Liver (tissue), 9 donors: Measurements from ENCODE around the gene MRS2. TPM values are rescaled to one million over a fixed set of nuclear protein-coding genes. Genes with fewer than 3 reads are reported as not detected.

Experiments used
- DNase-seq: peaks from one replicate; pipeline ENCODE4 v3.0.0-alpha.2; 2017; ENCODE audit warnings: low spot score
- H3K27ac ChIP-seq, 2 donors: one replicate each; pipeline ENCODE4 v1.7.0; 2013; ENCODE audit warnings: inconsistent platforms in 2 of 2, low read length in 2 of 2, control low read depth in 1 of 2, low read depth in 1 of 2, mild to moderate bottlenecking in 1 of 2
- H3K27me3 ChIP-seq, 4 donors: one replicate each; pipeline versions ENCODE4 v1.6.1 to v1.7.0; 2013; ENCODE audit warnings: low read length in 3 of 4, inconsistent platforms in 1 of 4, mild to moderate bottlenecking in 1 of 4, moderate library complexity in 1 of 4; ENCODE audit not compliant: control insufficient read depth in 4 of 4, insufficient read depth in 4 of 4
- H3K36me3 ChIP-seq, 4 donors: one replicate each; pipeline versions ENCODE4 v1.6.1 to v1.7.0; 2013; ENCODE audit warnings: low read length in 3 of 4, mild to moderate bottlenecking in 3 of 4, low read depth in 1 of 4, moderate library complexity in 1 of 4; ENCODE audit not compliant: control insufficient read depth in 4 of 4, insufficient read depth in 3 of 4
- H3K4me1 ChIP-seq, 4 donors: one replicate each; pipeline versions ENCODE4 v1.6.1 to v1.7.0; 2013; ENCODE audit warnings: low read length in 3 of 4, mild to moderate bottlenecking in 3 of 4, moderate library complexity in 1 of 4; ENCODE audit not compliant: control insufficient read depth in 4 of 4, insufficient read depth in 4 of 4
- H3K4me3 ChIP-seq, 3 donors: one replicate each; pipeline versions ENCODE4 v1.6.1 to v1.7.0; 2013; ENCODE audit warnings: low read length in 3 of 3, control low read depth in 1 of 3, low read depth in 1 of 3, mild to moderate bottlenecking in 1 of 3
- H3K9ac ChIP-seq, 2 donors: one replicate each; pipeline ENCODE4 v1.7.0; 2013; ENCODE audit warnings: low read length in 2 of 2, mild to moderate bottlenecking in 2 of 2, moderate library complexity in 2 of 2, control low read depth in 1 of 2, low read depth in 1 of 2
- H3K9me3 ChIP-seq, 4 donors: one replicate each; pipeline versions ENCODE4 v1.6.1 to v1.7.0; 2013; ENCODE audit warnings: low read length in 3 of 4; ENCODE audit not compliant: control insufficient read depth in 4 of 4
- ATF3 ChIP-seq: IDR thresholded peaks from 2 replicates; pipeline ENCODE4 v1.6.1; 2016; ENCODE audit warnings: antibody characterized with exemption
- CTCF ChIP-seq: fragments of 150-350 bp; IDR thresholded peaks from 2 replicates; pipeline ENCODE4 v1.5.1; 2017; ENCODE audit warnings: improper control_type of control experiment, low read depth, low read length; ENCODE audit not compliant: missing input control
- EGR1 ChIP-seq, 2 donors: IDR thresholded peaks; 2 replicates each; pipeline ENCODE4 v1.6.1; 2016 to 2018; ENCODE audit warnings: antibody characterized with exemption in 2 of 2, low read depth in 2 of 2
- FOXA1 ChIP-seq: IDR thresholded peaks from 2 replicates; pipeline ENCODE4 v1.6.1; 2016; ENCODE audit warnings: antibody characterized with exemption
- FOXA2 ChIP-seq: IDR thresholded peaks from 2 replicates; pipeline ENCODE4 v1.6.1; 2016; ENCODE audit warnings: antibody characterized with exemption
- HNF4A ChIP-seq, 2 donors: conservative IDR thresholded peaks; 2 replicates each; pipeline ENCODE4 v1.6.1; 2016; ENCODE audit warnings: antibody characterized with exemption in 2 of 2, mild to moderate bottlenecking in 2 of 2
- HNF4G ChIP-seq: IDR thresholded peaks from 2 replicates; pipeline ENCODE4 v1.6.1; 2016; ENCODE audit warnings: antibody characterized with exemption
- JUND ChIP-seq, 2 donors: IDR thresholded peaks; 2 replicates each; pipeline ENCODE4 v1.6.1; 2016; ENCODE audit warnings: antibody characterized with exemption in 2 of 2
- MAX ChIP-seq: IDR thresholded peaks from 2 replicates; pipeline ENCODE4 v1.6.1; 2016; ENCODE audit warnings: antibody characterized with exemption
- NR2F2 ChIP-seq: IDR thresholded peaks from 2 replicates; pipeline ENCODE4 v1.6.1; 2016; ENCODE audit warnings: antibody characterized with exemption
- RAD21 ChIP-seq, 2 donors: IDR thresholded peaks; 2 replicates each; pipeline ENCODE4 v1.6.1; 2016; ENCODE audit warnings: antibody characterized with exemption in 2 of 2, mild to moderate bottlenecking in 2 of 2
- REST ChIP-seq: IDR thresholded peaks from 2 replicates; pipeline ENCODE4 v1.6.1; 2016; ENCODE audit warnings: antibody characterized with exemption, mild to moderate bottlenecking
- RXRA ChIP-seq, 2 donors: IDR thresholded peaks; 2 replicates each; pipeline ENCODE4 v1.6.1; 2017 to 2018; ENCODE audit warnings: antibody characterized with exemption in 2 of 2, mild to moderate bottlenecking in 1 of 2
- SP1 ChIP-seq: IDR thresholded peaks from 2 replicates; pipeline ENCODE4 v1.6.1; 2018; ENCODE audit warnings: antibody characterized with exemption, mild to moderate bottlenecking
- TAF1 ChIP-seq: conservative IDR thresholded peaks from 2 replicates; pipeline ENCODE4 v1.6.1; 2016; ENCODE audit warnings: antibody characterized with exemption, mild to moderate bottlenecking
- YY1 ChIP-seq: IDR thresholded peaks from 2 replicates; pipeline ENCODE4 v1.6.1; 2016; ENCODE audit warnings: antibody characterized with exemption, mild to moderate bottlenecking
- ZBTB33 ChIP-seq: IDR thresholded peaks from 2 replicates; pipeline ENCODE4 v1.6.1; 2016; ENCODE audit warnings: antibody characterized with exemption
- WGBS: extraction: QIAGEN DNeasy Blood & Tissue Kit; methylation state at CpG from one replicate; pipeline ENCODE4 v1.1.7; 2013; 5-methylcytosine and 5-hydroxymethylcytosine counted together
- polyA plus RNA-seq, 2 donors: library from polyadenylated mRNA; stranded (reverse) in 1 of 2; unstranded in 1 of 2; fragments of 200-250 nt in 1 of 2; fragments of >200 nt in 1 of 2; fragmentation: Nextera tagmentation in 1 of 2; extraction: Ambion mirVana in 1 of 2; gene quantifications; one replicate each; pipeline versions ENCODE4 v1.2.1 to v1.2.3, GENCODE V29; 2013 to 2015
- total RNA-seq, 2 donors: library from RNA; depleted of rRNA; stranded (reverse); fragments of >200 nt; gene quantifications; one replicate each; pipeline ENCODE4 v1.2.3, GENCODE V29; 2014
- donor health status: healthy.
- donor health status: healthy.
- donor health status: healthy.
- donor health status: healthy.
- donor health status: healthy.

Gene MRS2
- total and polyA plus RNA-seq, 4 donors, result 10.1 to 20.1 (median 13.9) TPM

- WGBS, result 80% methylated on average over 4 of the region's 4 CpGs
- Histone ChIP-seq H3K27ac (no peak overlapping the region), H3K4me1 (no peaks in the 10 kb centered on the region), H3K36me3 (no peaks in the 10 kb centered on the region), H3K4me3 (no peak overlapping the region), H3K9ac (no peak overlapping the region), H3K27me3 (no peaks in the 10 kb centered on the region), H3K9me3 (peaks cover 0 to 3% (median 0%) of the 10 kb centered on the region in 4 donors)
- no peak for TF ChIP-seq YY1
- no peak for TF ChIP-seq JUND (IDR thresholded peaks at IDR 0.05)
- no peak for TF ChIP-seq REST
- DNase-seq, result no peak
These were observed 7.8 kb upstream of the MRS2 start for GRCh38 chr6:24394780-24395437.

- WGBS, result 92% methylated on average over 1 of the region's 1 CpG
- Histone ChIP-seq H3K27me3 (no peaks in the 10 kb centered on the region), H3K9me3 (peaks cover 0 to 3% (median 0%) of the 10 kb centered on the region in 4 donors), H3K9ac (no peak overlapping the region), H3K4me3 (no peak overlapping the region), H3K4me1 (no peaks in the 10 kb centered on the region), H3K27ac (no peak overlapping the region), H3K36me3 (no peaks in the 10 kb centered on the region)
- TF ChIP-seq RXRA (IDR thresholded peaks at IDR 0.05) (no peak), EGR1 (IDR thresholded peaks at IDR 0.05; ENCODE audit: low read depth in 2 of 2) (no peak), RAD21 (IDR thresholded peaks at IDR 0.05) (no peak), JUND (IDR thresholded peaks at IDR 0.05) (no peak), TAF1 (no peak), HNF4A (conservative IDR thresholded peaks at IDR 0.05) (no peak), CTCF (no peak), ZBTB33 (no peak), NR2F2 (no peak), YY1 (no peak), MAX (no peak), REST (no peak), SP1 (no peak), FOXA2 (no peak), HNF4G (no peak), ATF3 (no peak), FOXA1 (no peak)
- DNase-seq, result no peak
These were observed 5.9 kb upstream of the MRS2 start for GRCh38 chr6:24396824-24397223.
